HG02763 (cell line): ENCODE measurements around the gene IFIT2.
"Not testable (repeated sequence)": the region's sequence is repeated elsewhere in the genome, so short reads cannot be mapped to it uniquely, and the experiment has no call there.

Experiments used
- ATAC-seq: cut with Tn5 transposase; IDR thresholded peaks from one replicate; pipeline ENCODE4 v1.9.1; 2021; ENCODE audit warnings: mild to moderate bottlenecking, moderate library complexity; ENCODE audit not compliant: unreplicated experiment

IFIT2 gene

DNA sequence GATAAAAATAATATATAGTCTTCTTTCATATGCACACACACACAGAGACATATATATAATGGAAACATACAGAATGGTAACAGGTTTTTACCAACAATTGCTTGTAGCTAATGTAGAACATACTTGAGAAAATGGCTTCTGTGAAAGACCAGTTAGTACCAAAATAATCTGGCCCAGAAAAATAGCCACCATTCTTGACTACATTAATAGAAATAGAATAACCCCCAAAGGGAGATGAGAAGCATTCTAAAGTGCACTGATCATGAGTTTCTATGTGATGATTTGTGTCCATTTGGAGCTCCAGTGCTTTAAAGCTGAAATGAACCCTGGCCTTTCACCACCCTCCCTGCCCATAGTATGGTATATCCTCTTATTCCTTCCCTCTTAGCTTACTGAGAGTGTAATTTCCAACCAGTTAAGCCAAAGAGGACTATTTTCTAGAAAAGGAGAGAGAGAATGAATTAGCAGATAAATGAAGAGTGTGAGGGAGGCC lies 22.9 kb upstream of the IFIT2 start:
- ATAC-seq, result no peak

DNA sequence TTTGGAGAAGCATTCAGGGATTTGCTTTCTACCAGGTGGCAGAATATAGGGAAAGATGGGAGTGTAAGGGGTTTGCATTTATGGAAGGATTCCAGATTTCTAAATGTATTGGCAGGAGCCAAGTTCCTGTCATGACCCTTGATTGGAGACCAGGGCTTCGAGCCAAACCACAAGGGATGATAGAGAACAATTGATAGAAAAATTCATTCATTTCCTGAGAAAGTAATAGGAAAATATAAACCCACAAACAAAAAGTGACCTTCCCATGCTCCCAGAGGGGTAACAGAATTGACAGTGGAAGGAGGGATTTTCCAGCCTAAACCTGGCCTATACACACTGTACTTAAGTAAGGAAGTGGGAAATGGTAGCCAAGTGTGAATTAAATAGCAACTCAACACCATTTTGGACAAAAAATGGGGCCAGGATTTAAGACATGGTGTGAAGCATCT lies 22.4 kb upstream of the IFIT2 start:
- ATAC-seq, result no peak

DNA sequence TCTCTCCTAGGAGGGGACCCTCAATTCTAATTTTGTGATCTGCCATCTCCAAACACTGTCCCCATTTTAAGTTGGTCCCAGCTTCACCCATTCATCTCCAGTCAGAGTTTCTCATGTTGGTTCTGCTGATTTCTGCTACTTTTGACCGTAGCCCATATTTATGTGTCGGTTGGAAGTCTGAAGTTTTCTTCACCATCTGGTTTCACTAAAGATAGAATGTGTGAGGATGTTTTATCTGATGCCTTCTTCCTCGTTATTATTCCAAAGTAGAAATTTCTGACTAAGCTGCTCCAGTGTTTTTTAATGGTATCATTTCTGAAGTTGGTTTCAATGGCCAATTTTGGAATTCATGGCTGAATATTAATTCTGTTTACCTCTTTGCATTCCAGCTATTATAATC lies 21.3 kb upstream of the IFIT2 start:
- no peak for ATAC-seq

DNA sequence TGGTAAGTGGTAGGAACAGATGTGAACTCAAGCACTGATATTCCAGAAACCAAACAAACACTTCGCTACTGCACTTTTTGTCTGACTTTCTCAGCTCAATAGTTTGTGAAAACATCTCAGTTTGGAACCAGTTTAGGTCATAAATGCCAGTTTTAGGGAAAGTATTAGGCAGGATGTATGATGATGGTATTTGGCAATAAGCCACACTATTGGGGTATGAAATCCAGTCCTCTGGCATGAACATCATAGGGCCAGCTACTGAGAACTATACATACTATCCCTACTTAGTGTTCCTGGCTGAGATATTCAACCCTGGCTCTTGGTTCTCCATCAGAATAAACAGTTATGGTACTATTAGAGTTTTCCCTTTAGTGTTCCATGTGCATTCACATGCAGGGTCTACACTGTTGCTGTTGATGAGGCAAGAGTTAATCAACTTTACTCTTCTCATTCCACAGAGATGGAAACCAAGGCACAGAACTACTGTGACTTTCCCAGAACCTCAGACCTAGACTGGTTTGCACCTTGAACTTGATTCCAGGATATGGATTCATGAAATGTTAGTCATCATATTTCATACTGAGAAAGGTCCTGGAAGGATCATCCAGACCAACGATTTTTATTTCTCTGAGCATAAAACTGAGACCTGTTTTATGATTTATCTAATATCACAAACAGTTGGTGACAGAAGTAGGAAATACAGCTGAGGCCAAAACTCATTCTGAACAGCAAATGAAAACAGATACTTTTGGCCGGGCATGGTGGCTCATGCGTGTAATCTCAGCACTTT lies 20.0 kb upstream of the IFIT2 start:
- ATAC-seq, result no peak

DNA sequence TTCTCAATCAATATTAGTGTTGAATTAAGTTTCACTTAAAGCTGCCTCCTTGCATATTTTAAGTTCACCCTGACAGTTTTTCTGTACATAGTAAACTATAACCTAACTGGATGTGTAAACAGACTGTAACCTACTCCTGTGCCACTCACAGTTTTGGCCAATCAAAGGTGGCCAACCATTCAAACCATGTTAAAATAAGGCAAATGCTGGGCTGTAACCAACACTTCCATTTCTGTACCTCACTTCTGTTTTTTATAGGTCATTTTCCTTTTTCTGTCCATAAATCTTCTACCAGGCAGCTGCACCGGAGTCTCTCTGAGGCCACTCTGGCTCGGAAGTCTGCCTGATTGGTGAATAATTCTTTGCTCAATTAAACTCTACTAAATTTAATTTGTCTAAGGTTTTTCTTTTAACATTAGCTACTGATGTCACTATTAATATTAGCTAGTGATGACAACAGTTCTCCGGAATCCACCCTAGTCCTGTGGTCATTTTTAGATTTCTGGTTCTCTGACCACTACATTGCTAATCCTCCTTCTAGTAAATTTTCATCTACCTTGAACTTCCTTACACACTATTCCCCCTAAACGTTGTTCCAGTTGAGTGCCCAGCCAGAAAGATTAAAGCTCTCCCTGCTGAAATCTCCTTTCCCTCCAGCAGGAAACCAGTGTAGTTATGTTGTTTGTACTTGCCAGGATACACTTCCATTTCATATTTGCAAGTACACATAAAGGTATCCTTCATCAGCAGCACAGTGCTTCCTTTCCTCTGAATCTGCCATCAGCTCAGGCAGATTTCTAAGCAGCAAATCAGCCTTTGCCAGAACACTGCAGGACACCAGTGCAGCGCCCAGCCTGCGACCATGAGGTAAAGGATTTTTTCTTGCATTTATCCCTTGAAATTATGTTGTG lies 18.6 kb upstream of the IFIT2 start:
- ATAC-seq, result no peak

DNA sequence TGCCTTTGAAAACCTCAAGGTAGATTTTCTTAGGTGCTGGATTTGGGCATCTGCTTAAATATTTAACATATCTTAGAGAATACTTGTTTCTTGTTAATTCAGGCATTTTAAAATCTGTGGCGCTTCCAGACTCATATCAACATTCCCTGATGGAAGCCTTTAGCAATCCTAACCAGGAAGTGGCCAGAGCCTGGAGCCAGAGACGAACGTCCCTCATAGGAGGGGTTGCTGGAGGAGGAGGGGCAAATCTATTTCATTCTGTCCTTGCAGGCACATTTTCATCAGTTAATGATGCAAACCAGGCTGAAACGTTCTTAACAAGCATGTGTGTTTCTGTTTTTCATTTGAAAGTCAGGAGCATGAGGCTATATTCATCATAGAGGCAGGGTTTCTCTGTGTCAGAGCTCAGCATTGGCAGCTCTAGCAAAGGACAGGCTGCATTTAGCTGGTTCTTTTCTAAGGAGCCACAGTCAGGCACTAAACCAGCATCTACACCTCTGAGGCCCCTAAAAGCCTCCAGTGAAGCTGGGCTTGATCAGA lies 17.8 kb upstream of the IFIT2 start:
- ATAC-seq, result no peak

DNA sequence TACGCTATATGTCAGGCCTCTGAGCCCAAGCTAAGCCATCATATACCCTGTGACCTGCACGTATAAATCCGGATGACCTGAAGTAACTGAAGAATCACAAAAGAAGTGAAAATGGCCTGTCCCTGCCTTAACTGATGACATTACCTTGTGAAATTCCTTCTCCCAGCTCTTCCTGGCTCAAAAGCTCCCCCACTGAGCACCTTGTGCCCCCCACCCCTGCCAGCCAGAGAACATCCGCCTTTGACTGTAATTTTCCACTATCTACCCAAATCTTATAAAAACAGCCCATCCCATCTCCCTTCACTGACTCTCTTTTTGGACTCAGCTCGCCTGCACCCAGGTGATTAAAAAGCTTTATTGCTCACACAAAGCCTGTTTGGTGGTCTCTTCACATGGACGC lies 17.1 kb upstream of the IFIT2 start:
- ATAC-seq, result not testable (repeated sequence)

DNA sequence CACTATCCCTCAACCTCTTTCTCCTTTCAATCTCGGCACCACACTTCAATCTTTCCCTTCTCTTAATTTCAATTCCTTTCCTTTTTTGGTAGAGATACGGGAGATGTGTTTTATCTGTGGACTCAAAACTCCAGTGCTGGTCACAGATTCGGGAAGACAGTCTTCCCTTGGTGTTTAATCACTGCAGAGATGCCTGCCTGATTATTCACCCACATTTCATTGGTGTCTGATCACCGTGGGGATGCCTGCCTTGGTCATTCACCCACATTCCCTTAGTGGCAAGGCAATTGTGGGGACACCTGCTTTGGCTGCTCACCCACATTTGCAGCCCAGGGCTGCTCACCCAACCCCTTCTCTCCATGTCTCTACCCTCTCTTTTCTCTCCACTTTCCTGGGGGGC lies 16.5 kb upstream of the IFIT2 start:
- ATAC-seq, result not testable (repeated sequence)

DNA sequence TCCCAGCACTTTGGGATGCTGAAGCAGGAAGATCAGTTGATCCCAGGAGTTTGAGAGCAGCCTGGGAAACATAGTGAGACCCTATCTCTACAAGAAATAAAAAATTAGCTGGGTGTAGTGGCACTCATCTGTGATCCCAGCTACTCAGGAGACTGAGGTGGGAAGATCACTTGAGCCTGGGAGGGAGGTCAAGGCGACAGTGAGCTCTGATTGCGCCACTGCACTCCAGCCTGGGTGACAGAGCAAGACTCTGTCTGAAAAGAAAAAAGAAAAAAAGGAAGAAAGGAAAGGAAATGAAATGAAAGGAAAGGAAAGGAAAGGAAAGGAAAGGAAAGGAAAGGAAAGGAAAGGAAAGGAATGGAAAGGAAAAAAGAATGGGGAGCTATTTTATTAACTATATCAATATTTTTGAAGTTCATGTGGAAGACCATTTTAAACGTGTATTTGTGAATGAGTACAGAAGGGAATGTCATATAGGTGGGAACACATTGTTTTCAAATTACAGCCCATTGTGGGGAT lies 7.1 kb upstream of the IFIT2 start:
- no peak for ATAC-seq

DNA sequence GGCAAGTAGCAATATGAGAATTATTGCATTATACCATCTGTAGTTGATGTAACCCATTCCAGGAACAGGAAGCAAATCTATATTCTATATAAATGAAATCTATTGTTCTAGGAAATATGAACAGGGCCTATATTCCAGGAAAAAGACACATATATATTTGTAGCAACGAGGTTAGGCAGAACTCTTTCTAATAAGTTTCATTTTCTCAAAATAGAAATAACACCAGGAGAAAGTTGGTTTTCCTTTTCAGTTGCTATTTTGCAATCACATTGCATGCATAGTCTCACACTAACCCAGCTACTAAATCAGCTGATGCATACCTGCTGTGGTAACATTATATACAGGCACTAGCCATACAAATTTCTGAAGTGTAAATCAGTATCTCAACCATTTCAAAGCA lies 6.2 kb upstream of the IFIT2 start:
- no peak for ATAC-seq

DNA sequence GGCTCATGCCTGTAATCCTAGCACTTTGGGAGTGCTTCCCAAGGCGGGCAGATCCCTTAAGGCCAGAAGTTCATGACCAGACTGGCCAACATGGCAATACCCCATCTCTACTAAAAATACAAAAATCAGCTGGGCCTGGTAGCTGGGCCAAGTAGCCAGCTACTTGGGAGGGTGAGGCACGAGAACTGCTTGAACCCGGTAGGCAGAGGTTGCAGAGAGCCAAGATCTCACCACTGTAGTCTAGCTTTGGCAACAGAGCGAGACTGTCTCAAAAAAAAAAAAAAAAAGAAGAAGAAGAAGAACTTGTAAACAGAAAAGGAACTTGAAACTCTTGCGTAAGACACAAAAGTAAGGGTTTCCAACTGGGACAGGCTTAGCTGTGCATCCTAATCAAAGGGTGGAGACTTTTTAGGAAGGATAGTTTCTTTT lies 5.6 kb upstream of the IFIT2 start:
- no peak for ATAC-seq

DNA sequence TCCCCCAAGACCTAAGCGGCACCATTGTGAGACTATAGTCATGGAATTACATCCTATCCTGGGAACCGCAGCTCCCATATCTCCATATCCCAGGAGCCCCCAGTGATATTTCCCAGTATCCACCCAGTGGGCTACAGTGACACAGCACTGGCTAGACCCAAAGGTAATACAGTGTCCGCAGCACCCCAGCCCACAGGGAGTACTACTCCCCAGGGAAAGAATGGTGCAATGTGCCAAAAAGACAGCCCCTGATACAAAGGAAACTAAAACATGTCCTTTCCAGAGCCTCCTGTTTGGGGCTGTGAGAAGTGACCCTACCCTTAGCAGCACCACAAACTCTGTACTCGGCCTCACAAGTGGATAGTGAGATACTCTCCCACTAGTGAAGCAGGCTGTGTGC lies 4.5 kb upstream of the IFIT2 start:
- no peak for ATAC-seq

DNA sequence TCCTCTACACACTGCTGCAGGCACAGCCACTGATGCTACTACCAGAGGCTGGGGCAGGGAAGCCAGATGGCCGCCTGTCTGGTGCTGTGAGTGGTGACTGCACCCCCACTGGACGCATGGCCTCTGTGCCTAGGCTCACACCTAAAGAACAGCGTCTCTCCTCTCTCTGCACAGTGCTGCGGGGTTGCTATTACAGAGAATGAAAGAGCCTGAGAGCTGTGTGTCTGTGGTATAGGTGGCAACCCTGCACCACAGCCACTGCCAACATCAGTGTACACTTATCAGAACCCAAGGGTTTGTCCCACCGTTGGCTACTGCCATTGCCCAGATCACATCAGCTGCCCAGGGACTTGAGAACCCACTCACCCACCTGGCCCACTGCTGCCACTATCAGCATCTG lies 4.1 kb upstream of the IFIT2 start:
- ATAC-seq, result no peak

DNA sequence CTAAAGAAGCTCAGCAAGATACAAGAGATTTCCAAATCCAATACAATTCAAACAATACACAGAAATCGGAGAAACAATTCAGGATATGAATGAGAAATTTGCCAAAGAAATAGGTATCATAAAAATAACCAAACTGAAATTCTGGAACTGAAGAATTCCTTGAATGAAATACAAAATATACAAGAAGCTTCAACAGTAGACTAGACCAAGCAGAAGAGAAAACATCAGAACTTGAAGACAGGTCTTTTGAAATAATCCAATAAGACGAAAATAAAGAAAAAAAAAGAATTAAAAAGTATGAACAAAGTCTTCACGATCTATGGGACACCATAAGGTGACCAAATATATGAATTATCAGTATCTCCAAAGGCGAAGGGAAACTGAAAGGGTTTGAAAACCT lies 2.8 kb upstream of the IFIT2 start:
- no peak for ATAC-seq

DNA sequence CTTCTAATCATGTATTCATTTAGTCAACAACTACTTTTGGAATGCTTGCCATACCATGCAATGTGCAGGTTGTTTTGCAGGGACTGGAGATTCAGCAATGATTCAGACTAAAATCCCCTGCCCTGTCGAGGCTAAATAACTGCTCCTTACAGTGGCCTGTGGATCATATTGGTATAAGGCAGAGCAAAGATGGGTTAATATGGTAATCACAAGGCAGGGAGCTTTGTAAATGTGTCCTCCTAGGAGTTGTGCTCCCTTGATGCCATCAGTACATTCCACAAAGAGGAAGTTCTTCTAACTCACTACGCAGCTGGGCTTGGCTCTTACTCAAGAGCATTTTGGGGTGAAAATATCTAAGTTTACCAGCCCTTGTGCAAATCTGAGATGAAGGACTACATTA lies 614 bp upstream of the IFIT2 start:
- ATAC-seq, result no peak

DNA sequence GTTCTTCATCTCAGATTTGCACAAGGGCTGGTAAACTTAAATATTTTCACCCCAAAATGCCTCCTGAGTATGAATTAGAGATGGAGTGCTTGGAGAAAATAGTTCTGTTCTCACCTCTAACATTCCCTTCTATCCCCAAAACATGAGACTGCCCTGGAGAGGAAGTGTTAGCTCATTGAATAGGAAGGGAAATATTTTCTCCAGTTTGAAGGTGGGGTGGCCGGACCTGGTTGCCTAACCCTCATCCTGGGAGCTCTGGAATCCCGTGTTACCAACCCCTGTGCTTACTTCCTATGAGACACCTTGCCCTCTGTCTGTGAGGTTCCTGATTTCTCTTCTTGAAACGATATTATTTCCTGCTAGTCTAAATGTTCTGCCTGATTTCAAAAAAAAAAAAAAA lies 779 bp downstream of the IFIT2 start:
- no peak for ATAC-seq

DNA sequence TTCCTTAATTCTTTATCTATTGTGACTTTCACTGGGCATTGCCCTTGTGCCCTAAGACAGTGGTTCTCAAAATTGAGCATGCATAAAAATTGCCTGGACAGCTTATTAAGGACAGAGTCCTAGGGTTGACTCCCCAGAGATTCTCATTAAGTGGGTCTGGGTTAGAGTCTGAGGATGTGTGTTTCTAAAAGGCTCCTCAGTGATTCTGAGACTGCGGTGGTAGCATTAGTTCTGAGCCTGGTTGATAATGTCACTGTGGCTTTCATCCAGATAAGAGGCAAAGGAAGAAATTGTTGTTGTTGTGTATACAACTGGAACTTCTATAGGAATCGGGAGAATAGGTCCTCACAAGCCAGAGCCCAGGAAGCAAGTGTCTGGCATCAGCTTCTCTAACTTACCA lies 1.3 kb downstream of the IFIT2 start:
- no peak for ATAC-seq

DNA sequence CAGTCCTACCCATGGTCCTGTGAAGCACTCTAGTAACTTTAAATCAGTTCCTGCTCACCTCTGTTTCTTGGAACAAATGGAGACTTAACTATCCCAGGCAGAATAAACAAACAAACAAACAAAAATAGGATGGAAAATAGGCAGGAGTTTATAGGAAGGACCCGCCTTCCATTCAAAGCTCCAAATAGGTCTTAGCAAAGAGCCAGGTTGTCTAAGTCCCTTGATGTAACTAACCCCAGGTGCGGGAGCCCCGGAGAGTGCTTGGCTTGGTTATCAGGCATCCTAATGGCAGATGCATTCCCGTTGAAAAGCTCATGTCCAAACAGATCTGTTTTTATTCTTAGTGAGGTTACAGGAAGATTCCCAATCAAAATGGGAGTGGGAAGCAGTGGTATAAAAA lies 2.2 kb downstream of the IFIT2 start:
- no peak for ATAC-seq

DNA sequence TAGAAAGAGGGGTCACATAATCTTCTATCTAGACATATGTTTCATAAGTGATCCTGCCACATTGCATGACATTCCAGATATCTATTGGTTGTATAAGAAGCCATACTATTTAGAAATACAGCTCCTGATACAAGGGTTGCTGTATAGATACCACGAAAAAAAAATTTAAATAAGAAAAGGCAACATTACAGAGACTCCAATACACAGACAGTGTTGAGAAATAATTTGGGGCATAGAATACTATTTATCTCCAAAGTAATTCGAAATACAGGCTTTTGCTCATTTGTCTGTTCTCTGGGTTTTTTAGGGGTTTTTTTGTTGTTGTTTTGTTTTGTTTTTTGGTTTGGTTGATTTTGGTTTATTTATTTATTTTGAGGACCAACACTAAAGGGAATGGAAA lies 2.6 kb downstream of the IFIT2 start:
- ATAC-seq, result no peak

DNA sequence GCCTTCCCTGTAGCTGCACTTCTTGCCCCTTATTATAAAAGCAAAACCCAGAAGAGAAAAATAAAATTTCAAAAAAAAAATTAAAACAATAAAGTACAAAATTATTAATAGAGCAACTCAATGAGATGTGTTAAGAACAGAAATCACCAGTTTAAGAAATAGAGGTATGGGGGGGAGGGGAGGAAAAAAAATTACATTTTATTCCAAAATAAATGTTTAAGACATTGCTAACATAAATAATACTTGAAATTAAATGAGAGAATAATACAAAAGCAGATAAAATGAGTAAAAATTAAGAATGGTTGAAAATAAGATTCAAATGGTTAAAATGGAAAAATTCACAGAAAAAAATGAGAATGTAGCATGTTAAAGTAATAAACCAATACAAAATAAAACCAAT lies 3.1 kb downstream of the IFIT2 start:
- ATAC-seq, result no peak

DNA sequence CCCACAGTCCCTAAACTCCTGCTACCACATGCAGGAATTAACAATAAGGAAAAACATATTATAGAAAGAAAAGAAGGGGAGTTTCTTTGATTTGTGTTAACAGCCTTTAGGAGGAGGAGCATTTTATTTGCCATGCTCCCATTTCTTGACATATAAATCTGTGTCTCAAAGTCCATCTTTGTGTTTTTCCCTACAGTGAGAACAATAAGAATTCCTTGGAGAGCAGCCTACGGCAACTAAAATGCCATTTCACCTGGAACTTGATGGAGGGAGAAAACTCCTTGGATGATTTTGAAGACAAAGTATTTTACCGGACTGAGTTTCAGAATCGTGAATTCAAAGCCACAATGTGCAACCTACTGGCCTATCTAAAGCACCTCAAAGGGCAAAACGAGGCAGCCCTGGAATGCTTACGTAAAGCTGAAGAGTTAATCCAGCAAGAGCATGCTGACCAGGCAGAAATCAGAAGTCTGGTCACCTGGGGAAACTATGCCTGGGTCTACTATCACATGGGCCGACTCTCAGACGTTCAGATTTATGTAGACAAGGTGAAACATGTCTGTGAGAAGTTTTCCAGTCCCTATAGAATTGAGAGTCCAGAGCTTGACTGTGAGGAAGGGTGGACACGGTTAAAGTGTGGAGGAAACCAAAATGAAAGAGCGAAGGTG lies 4.1 kb downstream of the IFIT2 start:
- ATAC-seq, result no peak
